Endothelial cell of umbilical vein (primary cell): ENCODE measurements around the gene PHOSPHO1. TPM values are rescaled to one million over a fixed set of nuclear protein-coding genes. Genes with fewer than 3 reads are reported as not detected.

Source experiments
- BruUV-seq: library from RNA; stranded (reverse); fragments of 400-500 nt; replicated peaks from 2 replicates; lab custom pipeline; 2021; lab: Mats Ljungman, UMichigan
- CTCF ChIA-PET: fragments of 300-600, 350-600 bp; sonication (Branson Sonifier 250); formaldehyde crosslinking; loops from one replicate; lab custom pipeline; 2021; ENCODE audit warnings: antibody characterized with exemption, inconsistent platforms; lab: Charles Lee
- POLR2A ChIA-PET: fragments of 300-600, 350-600 bp; sonication (Branson Sonifier 250); formaldehyde crosslinking; loops from one replicate; lab custom pipeline; 2021; ENCODE audit warnings: antibody characterized with exemption, inconsistent platforms; lab: Charles Lee
- DNase-seq: peaks from one replicate; pipeline ENCODE4 v3.0.0-alpha.2; 2011; ENCODE audit warnings: low read depth, low spot score
- FAIRE-seq: peaks from 2 replicates; lab custom pipeline; 2011; peaks lifted over from hg19 to GRCh38; lab: Jason Lieb, UNC
- H2AFZ ChIP-seq: 2 replicates; pipeline ENCODE4 v1.6.0; 2012; ENCODE audit warnings: low read depth, low read length, control low read depth, inconsistent platforms
- H3K27ac ChIP-seq: 2 replicates; pipeline ENCODE4 v1.5.1; 2011; ENCODE audit warnings: low read depth, mild to moderate bottlenecking, control low read depth, low read length, moderate library complexity; ENCODE audit not compliant: insufficient read depth
- H3K27me3 ChIP-seq, 2 experiments: 2 replicates each; pipeline versions ENCODE4 v1.6.0 to v1.6.1; 2011; ENCODE audit warnings: low read length in 2 of 2, mixed read lengths in 1 of 2; ENCODE audit not compliant: control insufficient read depth in 2 of 2, insufficient read depth in 2 of 2
- H3K36me3 ChIP-seq, 2 experiments: 2 replicates in 1 of 2; 3 replicates in 1 of 2; pipeline ENCODE4 v1.5.1; 2011; ENCODE audit warnings: low read length in 2 of 2, mild to moderate bottlenecking in 1 of 2, moderate library complexity in 1 of 2; ENCODE audit not compliant: control insufficient read depth in 2 of 2, insufficient read depth in 2 of 2; ENCODE audit errors: extremely low read depth in 1 of 2
- H3K4me1 ChIP-seq: 3 replicates; pipeline ENCODE4 v1.5.1; 2011; ENCODE audit warnings: mild to moderate bottlenecking, low read length; ENCODE audit not compliant: control insufficient read depth, insufficient read depth; ENCODE audit errors: extremely low read depth
- H3K4me2 ChIP-seq: 2 replicates; pipeline ENCODE4 v1.6.1; 2011; ENCODE audit warnings: low read length, control low read depth, mixed read lengths; ENCODE audit not compliant: insufficient read depth
- H3K4me3 ChIP-seq, 3 experiments: fragments of 200-600 bp in 1 of 3; sonication (generic), shearing (Covaris generic) in 1 of 3; replicated peaks in 1 of 3; 2 replicates each; pipeline ENCODE4 v1.5.1; 2011 to 2016; ENCODE audit warnings: control low read depth in 3 of 3, low read length in 3 of 3, mild to moderate bottlenecking in 2 of 3, inconsistent platforms in 1 of 3, low read depth in 1 of 3, moderate library complexity in 1 of 3; ENCODE audit not compliant: insufficient read depth in 1 of 3
- H3K79me2 ChIP-seq: 2 replicates; pipeline ENCODE4 v1.6.0; 2012; ENCODE audit warnings: low read length, inconsistent platforms; ENCODE audit not compliant: control insufficient read depth, insufficient read depth
- H3K9ac ChIP-seq: replicated peaks from 2 replicates; pipeline ENCODE3; 2011; ENCODE audit warnings: low read length, control low read depth; ENCODE audit not compliant: insufficient read depth; ENCODE audit errors: extremely low read depth
- H3K9me1 ChIP-seq: replicated peaks from 3 replicates; pipeline ENCODE4 v1.6.0; 2011; ENCODE audit warnings: mild to moderate bottlenecking, low read length; ENCODE audit not compliant: control insufficient read depth, insufficient read depth; ENCODE audit errors: extremely low read depth
- H3K9me3 ChIP-seq: replicated peaks from 2 replicates; pipeline ENCODE4 v1.5.1; 2012; ENCODE audit warnings: low read length, inconsistent platforms; ENCODE audit not compliant: control insufficient read depth, insufficient read depth
- H4K20me1 ChIP-seq: replicated peaks from 2 replicates; pipeline ENCODE3; 2011; ENCODE audit warnings: mild to moderate bottlenecking, low read length; ENCODE audit not compliant: control insufficient read depth, insufficient read depth; ENCODE audit errors: extremely low read depth
- CTCF ChIP-seq, 2 donors: IDR thresholded peaks; 1 replicate in 1 of 2; 2 replicates in 1 of 2; pipeline ENCODE4 v1.5.1; 2011; ENCODE audit warnings: low read length in 2 of 2, mild to moderate bottlenecking in 2 of 2, moderate library complexity in 2 of 2, control low read depth in 1 of 2, inconsistent platforms in 1 of 2, low read depth in 1 of 2; ENCODE audit not compliant: insufficient read depth in 1 of 2; ENCODE audit errors: extremely low read depth in 1 of 2
- EZH2 ChIP-seq: IDR thresholded peaks from 2 replicates; pipeline ENCODE4 v1.6.1; 2012; ENCODE audit warnings: borderline replicate concordance, low read depth, mild to moderate bottlenecking, moderate library complexity, low read length, inconsistent platforms; ENCODE audit not compliant: severe bottlenecking
- FOS ChIP-seq: IDR thresholded peaks from 2 replicates; pipeline ENCODE4 v1.6.1; 2011; ENCODE audit warnings: mild to moderate bottlenecking, low read length, moderate library complexity, borderline replicate concordance; ENCODE audit not compliant: insufficient read depth
- JUN ChIP-seq: IDR thresholded peaks from 2 replicates; pipeline ENCODE4 v1.6.1; 2011; ENCODE audit warnings: borderline replicate concordance, low read depth; ENCODE audit not compliant: insufficient read length, insufficient read depth
- MAX ChIP-seq: IDR thresholded peaks from 2 replicates; pipeline ENCODE4 v1.6.1; 2011; ENCODE audit not compliant: insufficient read depth, insufficient read length
- POLR2A ChIP-seq: IDR thresholded peaks from 2 replicates; pipeline ENCODE4 v1.6.1; 2012; ENCODE audit warnings: low read depth, mild to moderate bottlenecking, control low read depth, low read length
- POLR2AphosphoS5 ChIP-seq: IDR thresholded peaks from 2 replicates; pipeline ENCODE4 v1.6.1; 2012; ENCODE audit warnings: low read depth, mild to moderate bottlenecking, control low read depth, low read length, moderate library complexity; ENCODE audit not compliant: insufficient read depth
- dilution Hi-C: fragments of 300-500 bp; cut with MboI; formaldehyde crosslinking; loops from one replicate; pipeline ENCODE4 v1.15.0; 2019; ENCODE audit warnings: low sequenced_read_pairs; ENCODE audit not compliant: extremely low pct_ligation_motif_present
- intact Hi-C: fragments of 100-400 bp; cut with micrococcal nuclease; formaldehyde crosslinking; loops from one replicate; pipeline ENCODE4 v1.10.0; 2022
- polyA plus RNA-seq, 4 experiments: library from polyadenylated mRNA; depleted of rRNA in 3 of 4; stranded (reverse) in 3 of 4; unstranded in 1 of 4; fragments of >200 nt; gene quantifications; 2 replicates each; pipeline versions ENCODE4 v1.2.1 to v1.2.3, GENCODE V29; 2011 to 2012; ENCODE audit warnings: missing spikeins in 1 of 4
- total RNA-seq: library from RNA; stranded (reverse); gene quantifications from 2 replicates; pipeline ENCODE4 v1.2.3, GENCODE V29; 2021

The PHOSPHO1 gene
- total and polyA plus RNA-seq, 2 donors (not counting 3 experiments of a cell fraction or from before 2014, with no cell fraction given): 0.23 TPM; not detected in 1

- peak within 1 kb of the TSS; percentile 47 to 74 (median 59) for H3K4me3 ChIP-seq
- intact Hi-C loops: loop anchor here (1.0 kb wide), 2 partner anchors 9 to 18 kb away; no protein-coding TSS in a partner anchor
- TSS peak; percentile 43 for BruUV-seq
- no peaks in the 10 kb centered on the region for H3K9me1 ChIP-seq
- CTCF ChIA-PET: interaction anchor here (0.7 to 3.1 kb wide), 9 partner anchors 12 to 20 kb away, joined by 3 to 14 read pairs (median 8); no protein-coding TSS in a partner anchor
- peak within 1 kb of the TSS; percentile 73 for H3K27ac ChIP-seq
- H3K4me1 ChIP-seq: peaks cover 62% of the 10 kb centered on the region
- no peaks in the 10 kb centered on the region for H3K36me3 ChIP-seq
- no peaks in the 10 kb centered on the region for H3K9me3 ChIP-seq
- TF ChIP-seq CTCF (IDR thresholded peaks at IDR 0.05; ENCODE audit: extremely low read depth in 1 of 2, insufficient read depth in 1 of 2, low read depth in 1 of 2, low read length in 2 of 2) (no peak), EZH2 (no peak), JUN (peak; percentile 81), POLR2A (peak; percentile 64), MAX (no peak), POLR2AphosphoS5 (no peak), FOS (peak; percentile 86)
- POLR2A ChIA-PET: interaction anchor here (0.6 kb wide), 1 partner anchor 93 kb away, joined by 6 read pairs; no protein-coding TSS in a partner anchor
- FAIRE-seq (peak; percentile 97), DNase-seq (peak; percentile 87)
- H3K9ac ChIP-seq: peak within 1 kb of the TSS; percentile 54
- dilution Hi-C loops: no loop called here
- H3K79me2 ChIP-seq: peaks cover 44% of the 10 kb centered on the region
- H4K20me1 ChIP-seq: no peaks in the 10 kb centered on the region
- H3K27me3 ChIP-seq: no peaks in the 10 kb centered on the region
- peak within 1 kb of the TSS; percentile 88 for H3K4me2 ChIP-seq
- peak within 1 kb of the TSS; percentile 43 for H2AFZ ChIP-seq
Observed at GRCh38 chr17:49210158-49211029, 20.2 kb downstream of the PHOSPHO1 start, which contains the start of the genes ABI3 and GNGT2. TSS of gene ABI3 (plus strand) at chr17:49210707. CDS start at chr17:49210725, 18 bp downstream. TSS of gene GNGT2 (minus strand) at chr17:49210574. CDS start at chr17:49207422, 3,152 bp downstream.
